ENCODE results near the gene GRIP2.

The GRIP2 gene

GRCh38 chr3:14448756-14449727 is 91.1 kb downstream of the GRIP2 start:
- TF ChIP-seq TAF1 (IDR thresholded peaks at IDR 0.05; ENCODE audit: borderline replicate concordance, insufficient read depth, low read length) (no peak), REST (IDR thresholded peaks at IDR 0.05; ENCODE audit: insufficient read depth in 1 of 2, low read depth in 2 of 2, low read length in 2 of 2) (no peak), SIN3A (IDR thresholded peaks at IDR 0.05; ENCODE audit: borderline replicate concordance, insufficient read depth, low read length) (no peak), POLR2AphosphoS5 (IDR thresholded peaks at IDR 0.05; ENCODE audit: low read depth, low read length) (no peak), FOXP2 (optimal IDR thresholded peaks at IDR 0.05; ENCODE audit: borderline replicate concordance, extremely low read depth, extremely low read length, insufficient read depth) (no peak)

- TF ChIP-seq REST (IDR thresholded peaks at IDR 0.05; ENCODE audit: insufficient read depth in 1 of 2, low read depth in 2 of 2, low read length in 2 of 2) (no peak), SIN3A (IDR thresholded peaks at IDR 0.05; ENCODE audit: borderline replicate concordance, insufficient read depth, low read length) (no peak), POLR2AphosphoS5 (IDR thresholded peaks at IDR 0.05; ENCODE audit: low read depth, low read length) (no peak), FOXP2 (optimal IDR thresholded peaks at IDR 0.05; ENCODE audit: borderline replicate concordance, extremely low read depth, extremely low read length, insufficient read depth) (no peak), TAF1 (IDR thresholded peaks at IDR 0.05; ENCODE audit: borderline replicate concordance, insufficient read depth, low read length) (no peak)
Measured at GRCh38 chr3:14448063-14448462, 92.1 kb downstream of the GRIP2 start.

- TF ChIP-seq TAF1 (IDR thresholded peaks at IDR 0.05; ENCODE audit: borderline replicate concordance, insufficient read depth, low read length) (no peak), SIN3A (IDR thresholded peaks at IDR 0.05; ENCODE audit: borderline replicate concordance, insufficient read depth, low read length) (no peak), POLR2AphosphoS5 (IDR thresholded peaks at IDR 0.05; ENCODE audit: low read depth, low read length) (no peak)
Measured at GRCh38 chr3:14446988-14447570, 93.1 kb downstream of the GRIP2 start.

- no peak for TF ChIP-seq SIN3A (IDR thresholded peaks at IDR 0.05; ENCODE audit: borderline replicate concordance, insufficient read depth, low read length)
- no peak for TF ChIP-seq TAF1 (IDR thresholded peaks at IDR 0.05; ENCODE audit: borderline replicate concordance, insufficient read depth, low read length)
- no peak for TF ChIP-seq POLR2AphosphoS5 (IDR thresholded peaks at IDR 0.05; ENCODE audit: low read depth, low read length)
- no peak for TF ChIP-seq REST (IDR thresholded peaks at IDR 0.05; ENCODE audit: insufficient read depth in 1 of 2, low read depth in 2 of 2, low read length in 2 of 2)
- no peak for TF ChIP-seq FOXP2 (optimal IDR thresholded peaks at IDR 0.05; ENCODE audit: borderline replicate concordance, extremely low read depth, extremely low read length, insufficient read depth)
Measured at GRCh38 chr3:14445773-14446172, 94.4 kb downstream of the GRIP2 start.

GRCh38 chr3:14444380-14444779 is 95.8 kb downstream of the GRIP2 start:
- TF ChIP-seq TAF1 (IDR thresholded peaks at IDR 0.05; ENCODE audit: borderline replicate concordance, insufficient read depth, low read length) (no peak), SIN3A (IDR thresholded peaks at IDR 0.05; ENCODE audit: borderline replicate concordance, insufficient read depth, low read length) (no peak), REST (IDR thresholded peaks at IDR 0.05; ENCODE audit: insufficient read depth in 1 of 2, low read depth in 2 of 2, low read length in 2 of 2) (no peak), POLR2AphosphoS5 (IDR thresholded peaks at IDR 0.05; ENCODE audit: low read depth, low read length) (no peak), FOXP2 (optimal IDR thresholded peaks at IDR 0.05; ENCODE audit: borderline replicate concordance, extremely low read depth, extremely low read length, insufficient read depth) (no peak)

Data from PFSK-1 (cell line).